SKM-1 (cell line): ENCODE results near the gene KDM5B.
"Not testable (repeated sequence)": the region's sequence is repeated elsewhere in the genome, so short reads cannot be mapped to it uniquely, and the experiment has no call there.

ENCODE experiments used
- DNase-seq: peaks from one replicate; lab custom pipeline; 2025; ENCODE audit not compliant: unreplicated experiment; lab: John Stamatoyannopoulos, UW

The KDM5B gene

GRCh38 chr1:202714202-202714601 is 94.0 kb downstream of the KDM5B start:
- DNase-seq = not testable (repeated sequence)

GRCh38 chr1:202713110-202713509 is 95.1 kb downstream of the KDM5B start:
- DNase-seq = no peak

GRCh38 chr1:202711949-202712635 is 96.1 kb downstream of the KDM5B start:
- DNase-seq = no peak

- no peak for DNase-seq
These were observed 97.9 kb downstream of the KDM5B start, which contains the start of gene SYT2 for GRCh38 chr1:202710070-202711045. TSS of gene SYT2 (minus strand) at chr1:202710454. CDS start at chr1:202605772, 104,682 bp downstream.

- DNase-seq = no peak
These were observed 98.8 kb downstream of the KDM5B start for GRCh38 chr1:202709276-202710041.

- no peak for DNase-seq
These were observed 99.6 kb downstream of the KDM5B start for GRCh38 chr1:202708456-202709275.

- DNase-seq = no peak
These were observed 101.4 kb downstream of the KDM5B start for GRCh38 chr1:202706851-202707250.

- DNase-seq = no peak
These were observed 103.6 kb downstream of the KDM5B start for GRCh38 chr1:202704601-202705000.

GRCh38 chr1:202703191-202703590 is 105.0 kb downstream of the KDM5B start:
- DNase-seq = no peak

- DNase-seq = no peak
These were observed 106.1 kb downstream of the KDM5B start for GRCh38 chr1:202702088-202702487.

GRCh38 chr1:202701200-202701599 is 107.0 kb downstream of the KDM5B start:
- DNase-seq = no peak

GRCh38 chr1:202700061-202700460 is 108.2 kb downstream of the KDM5B start:
- DNase-seq = no peak

GRCh38 chr1:202698276-202698675 is 109.9 kb downstream of the KDM5B start:
- DNase-seq = no peak

- no peak for DNase-seq
These were observed 111.2 kb downstream of the KDM5B start for GRCh38 chr1:202697038-202697437.

- DNase-seq = no peak
These were observed 113.9 kb downstream of the KDM5B start for GRCh38 chr1:202694314-202694713.

GRCh38 chr1:202692959-202693555 is 115.2 kb downstream of the KDM5B start:
- DNase-seq = peak; percentile 9

GRCh38 chr1:202691816-202692215 is 116.4 kb downstream of the KDM5B start:
- DNase-seq = no peak

- no peak for DNase-seq
These were observed 118.5 kb downstream of the KDM5B start for GRCh38 chr1:202689493-202690342.

- DNase-seq = no peak
These were observed 119.1 kb downstream of the KDM5B start for GRCh38 chr1:202689082-202689481.
